GM21390 (cell line): ENCODE results near the gene FREM1.

Experiments
- ATAC-seq: cut with Tn5 transposase; IDR thresholded peaks from one replicate; pipeline ENCODE4 v1.9.1; 2021; ENCODE audit not compliant: unreplicated experiment

FREM1 gene

DNA sequence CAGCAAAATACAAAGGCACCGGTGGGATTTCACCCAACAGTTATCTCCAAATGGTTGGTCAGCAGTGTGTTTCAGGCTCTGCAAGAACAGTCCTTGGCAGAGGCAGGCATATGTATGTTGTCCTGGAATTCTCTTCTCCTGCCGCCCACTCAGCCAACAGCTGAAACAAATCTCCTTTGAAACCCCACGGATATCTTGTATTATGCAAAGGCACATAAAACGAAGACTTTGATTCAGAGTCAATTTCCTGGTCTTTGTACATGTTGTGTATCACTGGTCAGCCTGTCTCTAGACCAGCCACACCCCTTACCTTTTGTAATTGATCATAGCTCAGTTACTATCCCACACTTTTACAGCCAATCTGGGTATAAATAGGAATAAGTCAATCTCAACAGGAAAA is 29.2 kb downstream of the FREM1 start:
- no peak for ATAC-seq

DNA sequence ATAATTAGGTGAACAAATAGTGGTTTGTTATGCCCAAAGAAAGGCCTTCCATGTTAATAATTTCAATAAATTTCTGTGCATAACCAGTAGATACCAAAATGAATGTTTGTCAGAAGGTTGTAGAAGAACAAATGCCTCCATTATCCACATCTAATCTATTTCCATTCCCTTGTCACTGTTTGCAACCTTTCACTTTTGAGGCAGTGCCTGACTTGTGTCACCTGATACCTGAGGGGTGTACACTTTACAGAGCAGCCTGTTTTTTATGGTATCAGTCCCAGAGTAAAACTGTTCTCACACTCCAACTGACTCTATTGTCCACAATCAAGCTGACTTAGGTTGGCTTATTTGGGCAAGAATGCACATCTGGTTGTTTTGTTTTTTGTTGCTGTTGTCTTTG is 40.1 kb downstream of the FREM1 start:
- no peak for ATAC-seq

DNA sequence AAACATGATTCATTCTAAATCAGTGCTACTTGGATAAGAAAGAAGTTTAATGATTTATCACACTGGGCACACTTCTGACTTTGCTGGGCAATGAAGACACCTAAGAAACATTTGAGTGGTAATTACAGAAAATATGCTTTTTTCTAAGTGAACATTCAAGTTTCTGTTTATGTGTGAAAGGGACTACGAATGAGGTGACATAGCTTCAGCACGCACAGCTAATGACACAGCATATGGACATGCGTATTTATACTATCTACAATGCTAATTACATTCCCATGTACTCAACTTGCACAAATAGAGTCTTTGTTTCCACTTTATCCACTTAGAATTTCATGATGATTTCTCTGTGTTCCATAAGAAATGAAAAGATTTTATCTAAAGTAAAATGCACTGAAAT is 40.6 kb downstream of the FREM1 start:
- no peak for ATAC-seq

DNA sequence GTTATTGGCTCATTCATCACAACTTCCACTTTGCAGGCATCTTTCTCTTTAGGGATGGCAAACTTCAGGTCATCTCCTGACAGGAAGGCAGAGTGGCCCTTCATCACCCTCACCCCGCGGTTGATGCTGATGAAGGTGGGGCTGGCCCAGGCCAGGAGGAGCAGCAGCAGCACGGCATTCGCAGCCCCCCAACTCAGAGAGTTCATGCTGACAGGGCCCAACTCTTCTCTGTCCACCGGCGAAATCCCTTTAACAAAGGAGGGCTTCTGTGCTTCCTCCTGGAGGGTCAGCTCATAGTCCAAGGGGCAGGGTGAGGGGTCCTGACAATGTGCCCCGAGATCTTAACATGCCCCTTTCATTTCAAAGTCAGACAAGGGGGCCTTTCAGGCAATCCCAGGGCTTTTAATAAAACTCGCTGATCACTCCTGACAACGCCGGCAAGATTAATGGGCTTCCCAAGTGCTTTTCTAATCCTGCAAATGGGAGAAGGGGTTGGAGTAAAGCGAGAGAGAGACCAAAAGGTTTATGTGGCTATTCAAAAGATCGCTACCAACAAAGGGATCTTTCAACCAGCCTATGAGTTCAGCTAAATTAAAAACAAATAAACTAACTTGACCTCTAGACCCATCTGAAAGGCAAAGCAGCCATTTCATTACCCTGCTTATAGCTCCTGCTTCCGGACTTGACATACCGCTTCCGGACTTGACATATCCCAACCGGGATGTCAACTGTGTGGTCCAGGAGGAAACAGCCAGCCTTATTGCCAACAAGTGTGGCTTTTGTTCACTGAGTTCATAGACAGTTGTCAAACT is 41.2 kb downstream of the FREM1 start:
- ATAC-seq, result no peak

DNA sequence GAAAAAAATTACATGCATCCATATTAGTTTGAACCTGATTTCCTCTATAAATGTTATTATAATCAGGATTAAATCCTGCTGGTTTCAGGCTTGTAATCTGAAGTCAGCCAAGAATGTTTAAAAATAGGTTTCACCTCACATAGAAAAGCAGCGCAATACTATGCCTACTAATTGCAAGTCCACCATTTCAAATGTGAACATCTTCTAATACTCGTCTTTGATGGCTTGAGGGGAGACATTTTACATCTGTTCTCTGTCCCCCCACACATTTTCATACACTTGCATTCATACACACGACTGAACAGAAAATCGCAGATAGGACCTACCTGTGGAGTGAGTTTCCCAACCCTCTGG is 41.8 kb downstream of the FREM1 start:
- no peak for ATAC-seq

DNA sequence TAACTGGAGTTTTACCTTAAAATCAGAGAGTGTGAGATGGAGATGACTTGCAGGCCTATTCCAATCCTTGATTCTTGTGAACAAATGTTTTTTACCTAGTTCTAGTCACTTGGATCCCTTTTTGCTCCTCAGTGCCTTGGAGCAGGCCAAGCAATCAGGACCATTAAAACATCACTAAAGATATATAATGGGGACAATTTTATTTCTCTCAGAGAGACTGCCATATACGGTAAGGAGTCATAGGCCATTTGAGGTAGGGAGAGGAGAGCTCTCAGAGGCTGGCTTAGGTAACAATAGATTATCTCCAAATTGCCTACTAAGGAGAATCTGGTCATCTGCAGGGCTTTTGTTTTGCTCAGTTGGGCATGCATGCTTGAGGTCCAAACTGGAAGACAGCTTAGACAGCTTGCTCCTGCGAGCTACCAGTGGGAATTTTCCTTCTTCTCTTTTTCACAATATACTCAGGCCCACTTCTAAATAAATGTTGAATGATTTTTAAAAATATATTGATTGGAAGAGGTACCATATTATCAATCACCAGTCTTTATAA is 44.0 kb downstream of the FREM1 start:
- no peak for ATAC-seq

DNA sequence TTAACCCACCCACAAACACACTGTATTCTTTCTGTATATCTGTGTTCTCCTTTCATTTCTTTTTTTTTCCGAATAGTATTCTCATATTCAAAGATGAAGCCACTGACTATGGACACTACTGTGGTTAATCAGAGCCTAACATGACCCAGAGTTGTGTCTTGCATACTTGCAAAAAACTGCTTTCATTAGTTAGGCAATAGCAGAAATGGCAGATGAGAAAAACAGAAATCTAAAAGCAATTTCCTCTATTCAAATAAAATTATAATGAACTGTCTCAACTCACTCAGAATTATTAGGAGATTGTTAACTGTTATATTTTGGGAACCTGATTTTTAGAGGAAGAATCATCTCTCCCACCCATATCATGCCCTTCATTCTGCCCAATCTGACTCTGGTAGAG is 45.9 kb downstream of the FREM1 start:
- no peak for ATAC-seq

DNA sequence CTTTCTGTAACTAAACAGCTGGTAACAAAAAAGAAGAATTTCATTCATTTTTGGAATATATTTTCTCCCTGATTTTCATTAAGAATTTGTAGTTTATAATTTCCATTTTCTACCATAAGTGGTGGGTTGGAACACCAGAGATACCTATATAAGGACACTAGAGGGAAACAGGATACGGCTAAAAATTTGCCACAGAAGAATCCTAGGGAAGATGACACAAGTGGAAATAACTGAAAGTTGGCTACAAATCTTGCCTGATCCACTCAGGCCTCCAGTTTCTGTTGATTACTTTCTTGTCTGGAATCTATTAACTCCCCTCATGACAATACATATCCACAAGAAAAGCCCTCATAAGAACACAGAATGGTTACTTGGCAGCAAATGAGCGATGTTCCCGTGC is 46.8 kb downstream of the FREM1 start:
- ATAC-seq, result no peak

DNA sequence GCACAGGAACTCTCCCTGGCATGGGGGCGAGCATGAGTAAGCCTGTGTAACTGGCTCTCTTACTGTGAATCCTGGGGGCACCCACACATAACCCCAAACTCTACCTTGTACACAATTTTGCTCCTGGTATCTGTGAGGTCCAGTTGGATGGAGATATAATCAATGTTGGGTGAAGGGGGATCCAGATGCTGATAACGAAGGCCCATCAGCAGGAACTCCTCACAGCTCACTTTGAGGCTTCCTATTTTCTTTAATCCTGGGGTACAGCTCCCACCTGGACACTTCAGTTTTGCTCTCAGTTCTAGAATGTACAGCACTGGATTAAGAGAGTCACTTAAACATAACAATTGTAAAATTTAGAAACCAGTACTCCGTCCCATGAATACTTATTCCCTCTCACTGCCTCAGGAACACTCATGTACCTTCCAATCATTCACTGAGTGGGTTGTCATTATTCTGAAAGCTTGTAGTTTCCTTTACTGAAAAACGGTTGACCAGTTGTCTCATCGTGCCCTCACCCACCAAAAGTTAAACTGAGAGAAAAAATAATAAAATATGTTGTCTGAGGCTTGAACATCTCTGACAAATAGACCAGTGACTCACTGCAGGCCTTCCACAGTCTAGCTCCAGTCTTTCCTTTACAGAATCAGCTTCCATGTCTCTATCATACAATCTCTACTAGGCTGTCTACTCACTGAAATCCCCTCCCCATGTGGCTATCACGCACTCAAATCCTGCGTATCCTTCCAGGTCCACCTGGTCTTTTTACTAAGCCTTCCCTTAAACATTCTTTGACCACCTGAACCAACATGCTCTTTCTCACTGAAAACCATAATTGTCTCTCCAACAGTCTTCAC is 52.6 kb downstream of the FREM1 start:
- no peak for ATAC-seq

DNA sequence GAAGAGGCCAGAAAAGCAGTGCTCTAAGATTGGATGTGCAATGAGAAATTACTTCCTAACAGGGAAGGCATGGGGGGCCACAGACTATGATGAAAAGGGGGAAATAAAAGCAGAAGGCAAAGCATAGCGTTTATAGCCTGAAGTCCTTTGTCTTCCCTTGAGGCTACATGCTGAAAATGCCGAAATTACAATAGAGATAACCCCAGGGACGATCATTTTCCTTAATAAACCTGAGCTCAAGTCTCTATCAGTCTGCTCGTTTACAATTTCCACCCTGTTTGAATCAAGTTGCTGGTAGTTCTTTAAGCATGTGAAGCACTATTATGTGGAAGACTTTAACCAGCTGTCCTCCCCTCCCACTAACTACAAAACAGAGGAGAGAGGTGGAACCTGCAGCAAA is 60.4 kb downstream of the FREM1 start:
- ATAC-seq, result no peak

DNA sequence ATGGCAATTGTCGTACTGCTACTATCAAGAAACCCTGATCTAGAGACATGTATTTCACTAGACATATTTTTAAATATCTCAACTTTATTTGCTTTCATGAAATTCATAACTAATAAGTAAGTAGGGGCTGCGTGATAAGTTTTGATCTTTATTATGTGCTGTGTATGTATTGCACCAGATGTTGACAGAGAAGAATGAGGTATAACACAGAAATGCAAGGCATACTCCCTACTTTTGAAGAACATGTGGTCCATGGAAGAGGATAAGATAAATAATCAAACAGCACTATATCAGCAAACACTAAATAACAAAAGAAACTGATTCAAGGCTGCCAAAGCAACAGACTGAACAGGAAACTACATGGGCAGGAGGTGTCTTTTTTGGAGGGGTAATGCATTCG is 60.9 kb downstream of the FREM1 start:
- no peak for ATAC-seq

DNA sequence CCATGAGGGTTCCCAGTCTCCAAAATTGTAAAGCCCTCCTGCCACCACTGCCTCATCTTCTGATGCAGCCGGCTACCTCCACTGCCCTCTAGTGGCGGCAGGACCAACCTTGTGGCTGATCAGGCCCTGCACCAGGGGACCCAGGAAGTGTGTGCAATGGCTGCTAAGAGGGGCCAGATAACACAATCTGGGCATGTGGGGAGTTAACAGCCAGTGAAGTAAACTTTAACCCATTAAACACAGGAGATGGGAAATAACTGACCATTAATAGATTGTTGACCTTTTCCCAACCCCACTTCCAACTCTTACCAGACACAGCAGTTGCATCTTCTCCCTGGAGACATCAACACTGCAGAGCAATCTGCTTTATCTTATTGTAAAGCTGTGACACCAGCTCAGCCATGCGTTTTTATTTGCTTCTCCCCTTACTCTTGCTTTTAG is 63.3 kb downstream of the FREM1 start:
- peak; percentile 100 for ATAC-seq

DNA sequence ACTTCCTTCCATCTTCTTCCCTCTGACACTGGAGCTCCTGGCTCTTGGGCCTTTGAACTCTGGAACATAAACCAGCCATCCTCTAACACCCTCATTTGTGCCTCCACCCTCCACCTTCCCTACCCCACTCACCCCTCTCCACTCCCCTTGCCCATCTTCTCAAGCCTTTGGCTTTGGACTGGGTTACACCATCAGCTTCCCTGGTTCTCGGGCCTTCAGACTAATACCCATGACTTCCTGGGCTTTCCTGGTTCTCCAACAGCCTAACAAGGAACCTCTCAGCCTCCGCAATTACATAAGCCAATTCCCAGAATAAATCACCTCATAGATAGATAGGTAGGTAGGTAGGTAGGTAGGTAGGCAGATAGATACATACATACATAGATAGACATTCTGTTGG is 67.1 kb downstream of the FREM1 start:
- no peak for ATAC-seq

DNA sequence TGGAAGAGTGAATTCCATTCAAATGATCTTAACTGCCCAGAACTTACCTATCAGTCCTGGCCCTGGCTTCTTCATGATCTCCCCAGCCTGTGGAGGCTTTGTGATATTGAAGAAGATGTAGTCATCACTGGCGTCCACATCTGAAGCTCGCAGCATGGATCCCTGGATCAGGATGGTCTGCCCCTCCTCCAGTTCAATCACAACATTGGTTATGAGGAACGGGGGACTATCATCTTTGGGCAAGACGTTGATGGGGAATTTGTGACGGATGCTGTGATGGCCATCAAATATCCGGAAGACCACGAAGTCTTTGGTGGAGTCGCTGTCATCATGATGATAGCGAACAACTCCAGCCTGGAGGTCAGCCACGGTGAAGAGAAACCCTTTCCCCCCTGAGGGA is 68.0 kb downstream of the FREM1 start:
- no peak for ATAC-seq

DNA sequence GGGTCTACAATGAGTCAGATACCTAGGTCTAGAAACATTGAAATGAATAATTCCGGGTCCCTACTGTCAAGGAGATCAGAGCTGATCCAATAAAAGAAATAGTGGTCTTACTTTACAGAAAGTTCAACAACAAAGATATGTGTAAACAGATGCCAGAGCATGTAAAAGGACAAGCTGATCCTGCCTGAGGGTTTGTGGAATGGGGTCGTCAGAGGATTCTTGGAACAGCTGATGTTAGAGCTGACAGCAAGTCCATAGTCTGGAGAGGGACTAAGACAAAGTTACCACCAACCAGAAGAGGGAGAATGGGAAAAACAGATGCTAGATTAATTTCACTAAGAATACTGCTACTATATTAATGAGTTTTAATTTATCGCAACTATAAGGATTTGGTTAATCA is 71.5 kb downstream of the FREM1 start:
- ATAC-seq, result no peak

DNA sequence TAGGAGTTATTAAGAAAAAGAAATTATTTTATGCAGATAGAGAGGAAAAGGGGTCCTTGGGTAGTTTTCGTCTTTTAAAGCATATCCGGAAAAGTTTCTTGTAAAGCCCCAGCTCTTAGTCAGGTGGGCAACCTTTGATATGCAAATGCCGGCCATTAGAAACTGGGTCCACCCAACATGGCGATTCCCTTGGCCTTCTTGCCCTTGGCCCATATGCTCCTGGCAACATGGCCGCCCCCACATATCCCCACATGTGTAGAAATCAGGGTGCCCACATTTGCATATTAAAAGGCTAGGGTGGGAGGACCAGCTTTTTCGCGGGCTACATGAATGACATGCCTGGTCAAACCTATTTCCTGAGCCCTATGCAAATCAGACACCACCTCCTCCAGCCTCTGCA is 73.3 kb downstream of the FREM1 start:
- ATAC-seq, result no peak

DNA sequence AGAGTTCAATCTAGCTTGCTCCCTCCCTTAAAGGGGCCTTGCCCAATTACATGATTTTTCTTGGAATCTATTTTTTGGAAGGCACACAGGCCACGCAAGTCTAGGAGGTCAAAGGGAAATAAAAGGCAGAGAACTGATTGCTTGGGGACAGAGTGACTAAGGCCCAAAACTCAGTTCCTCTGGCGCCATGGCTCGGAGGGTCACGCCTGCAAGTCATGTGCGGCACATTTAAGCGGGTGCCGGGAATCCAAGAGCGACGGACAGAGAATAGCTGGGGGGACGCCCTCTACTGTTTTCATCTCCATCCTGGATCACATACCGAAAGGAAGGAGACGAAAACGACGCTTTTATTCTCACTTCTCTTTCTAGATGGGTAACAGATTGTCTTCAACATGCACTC is 78.6 kb downstream of the FREM1 start:
- no peak for ATAC-seq

DNA sequence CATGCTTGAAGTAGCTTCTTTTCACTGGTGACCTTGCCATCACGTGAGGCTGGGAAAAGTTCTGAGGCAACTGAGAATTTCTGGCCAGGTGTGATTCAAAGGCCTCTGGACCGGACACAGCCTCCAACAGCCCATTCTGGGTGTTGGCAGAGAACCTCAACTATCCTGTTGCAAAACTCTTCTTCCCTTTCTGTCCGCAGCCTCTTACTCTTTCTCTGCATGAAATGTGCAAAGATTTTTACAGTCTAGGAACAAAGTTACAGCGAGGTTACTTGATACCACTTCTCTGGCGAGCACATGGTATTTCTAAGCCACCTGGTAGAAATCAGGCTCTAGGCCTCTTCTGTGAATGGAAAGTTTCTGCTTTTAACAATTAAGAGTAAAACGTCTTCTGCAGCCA is 79.2 kb downstream of the FREM1 start:
- no peak for ATAC-seq

DNA sequence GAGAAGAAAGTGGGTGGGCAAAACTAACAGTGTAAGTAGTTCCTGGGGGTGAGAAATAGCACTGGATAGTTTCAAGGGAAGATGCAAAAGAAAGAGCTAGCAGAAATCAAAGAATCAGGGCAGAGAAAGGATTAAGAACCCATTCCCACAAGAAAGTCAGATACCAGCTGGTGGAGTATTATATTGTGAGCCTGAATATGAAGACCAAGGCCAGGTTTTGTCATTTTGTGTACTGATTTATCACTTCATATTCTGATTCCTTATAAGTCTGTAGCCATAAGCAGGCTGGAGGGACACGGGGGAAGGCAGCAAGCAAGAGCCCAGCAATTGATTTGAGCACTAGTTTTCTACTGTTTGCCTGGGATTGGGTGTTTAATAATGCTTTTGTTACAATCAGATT is 80.2 kb downstream of the FREM1 start:
- no peak for ATAC-seq

DNA sequence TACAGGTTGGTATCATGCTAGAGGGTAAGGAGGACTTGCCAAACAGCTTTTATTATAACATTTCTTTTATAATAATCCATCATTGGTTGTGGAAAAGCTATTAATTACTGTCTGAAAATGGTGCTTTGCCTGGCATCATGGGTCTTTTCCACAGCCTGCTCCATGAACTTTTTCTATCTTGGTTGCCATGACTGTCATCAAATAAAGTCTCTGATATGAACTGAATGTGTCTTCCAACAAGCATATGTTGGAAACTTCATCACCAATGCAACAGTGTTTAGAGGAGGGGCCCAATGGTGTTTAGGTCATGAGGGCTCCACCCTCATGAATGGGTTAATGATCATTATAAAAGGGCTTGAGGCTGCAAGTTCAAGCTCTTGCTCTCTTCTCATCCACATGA is 81.0 kb downstream of the FREM1 start:
- no peak for ATAC-seq

DNA sequence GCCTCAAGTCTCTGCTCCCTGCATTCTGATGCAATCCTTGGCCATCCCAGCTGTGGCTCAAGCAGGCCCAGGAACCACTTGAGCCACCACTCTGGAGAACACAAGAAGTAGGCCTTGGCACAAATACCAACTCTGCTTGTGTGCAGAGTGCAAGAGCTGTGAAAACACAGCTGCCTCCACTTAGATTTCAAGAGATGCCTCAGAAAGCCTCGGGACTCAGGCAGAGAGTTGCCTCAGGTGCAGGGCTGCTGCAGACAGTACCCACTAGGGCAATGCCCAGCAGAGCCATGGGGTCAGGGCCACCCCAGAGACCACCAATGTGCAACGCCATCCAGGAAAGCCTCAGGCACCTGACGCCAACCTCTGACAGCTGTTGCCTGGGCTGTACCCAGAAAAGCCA is 82.4 kb downstream of the FREM1 start:
- ATAC-seq, result no peak

DNA sequence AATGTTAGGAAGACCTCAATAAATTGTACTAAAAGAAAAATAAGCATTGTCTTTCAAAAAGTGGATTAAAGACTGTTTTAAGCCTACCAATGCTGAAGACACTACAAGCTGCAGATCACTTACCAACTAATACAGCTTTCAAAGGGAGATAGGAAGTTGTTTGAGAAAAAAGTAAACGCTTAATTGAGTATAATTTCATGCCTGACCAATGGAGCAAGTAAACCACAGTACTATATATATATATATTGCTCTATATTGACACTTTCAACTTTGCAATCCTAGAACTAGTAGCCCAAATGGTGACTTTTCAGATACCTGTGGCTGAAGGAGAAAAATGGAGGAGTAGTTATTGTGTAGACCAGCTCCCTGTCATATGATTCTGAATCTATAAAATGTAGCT is 85.7 kb downstream of the FREM1 start:
- ATAC-seq, result no peak
